T-helper 2 cell (primary cell): ENCODE data around the gene MRPL23.

Experiments
- DNase-seq, 5 experiments: peaks; one replicate each; pipeline versions ENCODE4 v3.0.0 to v3.0.0-alpha.2; 2012 to 2022

MRPL23 gene

GRCh38 chr11:1959786-1960185 is 12.7 kb downstream of the MRPL23 start:
- DNase-seq = no peak

GRCh38 chr11:1963864-1964263 is 16.7 kb downstream of the MRPL23 start:
- DNase-seq = no peak

GRCh38 chr11:1964348-1964747 is 17.2 kb downstream of the MRPL23 start:
- DNase-seq = no peak

- DNase-seq = no peak
Measured at GRCh38 chr11:1964955-1965354, 17.8 kb downstream of the MRPL23 start.

DNA sequence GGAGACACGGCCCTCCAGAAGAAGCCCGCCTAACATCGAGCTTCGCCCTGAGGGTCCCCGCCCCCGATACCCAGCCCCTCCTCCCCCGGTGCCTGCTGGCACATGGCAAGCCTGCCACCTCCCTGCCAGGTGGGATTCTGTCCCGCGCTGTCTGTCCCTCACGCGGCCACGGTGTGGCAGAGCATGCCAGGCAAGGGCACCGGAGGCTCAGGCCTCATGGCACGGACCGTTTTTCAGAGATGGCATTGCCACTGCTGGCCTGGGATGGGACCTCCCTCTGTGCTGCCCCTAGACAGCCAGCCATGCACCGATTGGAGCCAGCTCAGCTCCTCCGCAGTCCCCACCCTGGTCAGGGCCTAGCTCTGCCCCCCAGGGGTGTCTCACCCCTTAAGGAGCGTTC is 19.4 kb downstream of the MRPL23 start:
- no peak for DNase-seq

DNA sequence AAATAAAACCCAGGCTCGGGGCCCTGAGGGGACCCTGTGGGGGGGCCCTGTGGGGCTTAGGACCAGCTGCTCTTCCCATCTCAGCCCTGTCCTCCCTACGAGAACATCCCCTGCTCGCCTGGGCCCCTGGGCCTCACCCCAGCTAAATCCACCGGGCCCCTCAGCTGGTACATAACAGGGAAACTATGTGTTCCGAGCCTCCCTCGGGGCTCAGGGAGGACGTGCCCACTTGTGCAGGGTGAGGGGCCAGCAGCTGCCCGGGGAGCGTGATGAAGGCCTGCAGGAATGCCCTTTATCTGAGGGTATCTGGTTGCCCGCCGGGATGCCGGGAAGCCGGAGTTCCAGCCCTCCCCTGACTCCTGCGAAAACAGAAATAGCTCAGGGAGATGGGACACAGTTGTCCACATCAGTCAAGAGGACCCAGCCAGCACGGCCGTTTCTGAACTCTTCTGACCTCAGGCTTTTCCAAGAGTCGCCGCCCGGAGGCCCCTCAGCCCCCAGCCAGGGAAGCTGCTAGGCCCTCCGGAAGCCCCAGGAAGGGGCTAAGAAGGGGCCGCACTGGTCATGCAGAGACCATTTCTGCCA is 20.6 kb downstream of the MRPL23 start:
- DNase-seq = no peak

GRCh38 chr11:1968454-1969002 is 21.4 kb downstream of the MRPL23 start:
- no peak for DNase-seq

DNA sequence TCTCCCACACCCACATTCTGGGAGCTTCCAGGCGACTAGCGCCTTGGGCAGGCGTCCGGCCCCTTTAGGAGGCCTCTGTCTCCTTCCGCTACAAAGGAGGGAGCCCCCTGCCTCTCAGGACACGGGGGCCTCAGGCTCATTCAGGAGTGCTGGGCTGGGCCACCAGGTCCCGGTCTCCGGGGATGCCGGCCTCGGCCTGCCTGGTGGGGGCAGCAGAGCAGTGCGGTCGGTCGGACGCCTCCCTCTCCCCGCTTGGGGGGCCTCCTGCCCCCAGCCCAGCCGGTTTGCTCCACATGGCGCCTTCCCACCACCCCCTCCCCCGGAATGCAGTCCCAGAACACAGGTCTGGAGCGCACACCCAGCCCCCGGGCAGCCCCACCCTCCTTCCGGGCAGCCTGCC is 21.9 kb downstream of the MRPL23 start:
- DNase-seq = no peak

GRCh38 chr11:1969776-1970175 is 22.6 kb downstream of the MRPL23 start:
- no peak for DNase-seq

GRCh38 chr11:1970956-1971355 is 23.8 kb downstream of the MRPL23 start:
- DNase-seq = no peak

DNA sequence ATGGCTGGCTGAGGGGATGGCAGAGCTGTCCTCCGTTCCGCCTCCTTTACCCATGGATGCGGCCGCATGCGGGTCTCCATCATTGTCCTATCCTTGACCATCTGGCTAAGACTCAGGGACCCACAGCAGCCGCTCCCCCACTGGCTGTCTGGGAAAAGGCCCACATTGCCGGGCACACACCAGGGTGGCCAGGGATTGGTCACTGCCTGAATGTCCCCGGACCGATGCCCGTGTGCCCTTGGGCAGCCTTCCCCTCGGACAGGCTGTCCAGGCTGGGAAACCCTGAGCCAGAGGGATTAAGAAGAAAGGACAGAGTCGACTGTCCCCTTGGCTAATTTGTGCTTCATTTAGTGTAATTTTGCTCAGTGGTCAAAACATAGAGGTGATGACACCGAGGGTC is 28.1 kb downstream of the MRPL23 start:
- no peak for DNase-seq

GRCh38 chr11:1978720-1979473 is 31.8 kb downstream of the MRPL23 start:
- DNase-seq = no peak

DNA sequence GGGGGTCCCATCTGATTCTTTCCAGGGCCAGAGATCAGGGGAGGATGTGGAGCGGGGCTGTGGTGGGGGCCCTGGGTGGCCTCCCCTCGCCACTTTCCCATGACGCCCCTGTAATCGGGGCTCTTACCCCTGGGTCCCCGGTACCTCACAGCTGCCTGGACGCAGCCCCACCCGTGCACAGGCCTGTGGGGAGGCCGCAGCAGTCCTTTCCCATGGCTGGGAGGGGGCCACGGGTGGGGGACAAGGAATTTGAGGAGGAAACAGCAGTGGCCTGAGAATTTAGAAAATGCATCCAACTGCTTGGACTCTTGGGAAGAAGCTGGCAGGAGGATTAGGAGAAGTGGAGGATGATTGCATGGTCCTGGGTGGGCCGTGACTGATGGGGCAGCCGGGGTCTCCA is 32.5 kb downstream of the MRPL23 start:
- DNase-seq = no peak

DNA sequence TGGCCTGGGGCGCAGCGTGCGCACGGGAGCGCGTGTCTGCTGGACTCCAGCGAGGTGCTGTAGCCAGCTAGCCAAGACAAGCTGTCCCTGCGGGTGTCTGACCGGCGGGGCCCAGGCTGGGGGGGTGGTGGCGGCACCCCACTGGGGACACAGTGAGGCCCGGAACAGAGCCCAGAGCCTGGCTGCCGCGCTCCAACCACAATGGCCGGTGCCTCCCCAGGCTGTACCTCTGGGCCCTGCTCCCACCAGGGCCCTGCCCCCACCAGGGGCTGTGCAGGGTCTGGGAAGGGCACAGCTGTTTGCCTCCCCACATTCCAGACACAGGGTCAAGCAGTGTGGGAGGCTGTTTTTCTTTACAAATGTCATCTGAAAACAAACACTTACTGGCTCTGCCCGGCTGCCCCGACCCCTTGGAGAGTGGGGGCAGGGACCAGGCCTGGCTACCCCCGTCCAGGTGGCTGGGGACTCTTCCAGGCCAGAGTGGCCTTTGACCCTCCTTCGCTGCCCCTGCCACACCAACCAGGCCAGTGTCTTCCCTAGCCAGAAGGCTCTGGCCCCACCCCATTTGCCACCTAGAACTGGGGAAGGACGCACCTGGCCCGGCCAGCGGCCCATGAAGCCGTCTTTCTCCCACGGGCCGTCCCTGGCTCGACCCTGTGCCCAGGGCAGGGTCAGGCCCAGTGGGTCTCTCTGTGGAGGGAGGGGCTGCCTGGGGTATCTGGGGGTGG is 35.9 kb downstream of the MRPL23 start:
- DNase-seq = no peak

DNA sequence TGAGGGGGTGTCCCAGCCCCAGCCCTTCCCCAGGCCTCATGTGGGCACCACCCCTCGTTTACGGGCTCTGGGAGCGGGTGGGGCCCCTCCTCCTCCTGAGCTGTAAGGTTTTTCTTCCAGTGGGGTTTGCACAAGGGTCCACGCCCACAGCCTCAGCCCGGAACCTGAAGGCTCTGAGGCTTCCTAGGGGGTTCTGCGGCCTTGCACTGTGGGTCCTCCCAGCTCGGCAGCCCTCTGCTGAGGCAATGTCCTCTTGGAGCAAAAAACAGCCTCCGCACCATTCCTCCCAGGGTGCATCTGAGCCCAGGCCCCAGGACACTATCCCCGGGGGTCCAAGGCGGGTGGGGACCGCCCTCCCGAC is 36.4 kb downstream of the MRPL23 start:
- DNase-seq = no peak

- no peak for DNase-seq
Measured at GRCh38 chr11:1987024-1987423, 39.9 kb downstream of the MRPL23 start.

GRCh38 chr11:1988174-1988573 is 41.0 kb downstream of the MRPL23 start:
- DNase-seq = no peak

- DNase-seq = no peak
Measured at GRCh38 chr11:1988667-1989317, 41.7 kb downstream of the MRPL23 start.

DNA sequence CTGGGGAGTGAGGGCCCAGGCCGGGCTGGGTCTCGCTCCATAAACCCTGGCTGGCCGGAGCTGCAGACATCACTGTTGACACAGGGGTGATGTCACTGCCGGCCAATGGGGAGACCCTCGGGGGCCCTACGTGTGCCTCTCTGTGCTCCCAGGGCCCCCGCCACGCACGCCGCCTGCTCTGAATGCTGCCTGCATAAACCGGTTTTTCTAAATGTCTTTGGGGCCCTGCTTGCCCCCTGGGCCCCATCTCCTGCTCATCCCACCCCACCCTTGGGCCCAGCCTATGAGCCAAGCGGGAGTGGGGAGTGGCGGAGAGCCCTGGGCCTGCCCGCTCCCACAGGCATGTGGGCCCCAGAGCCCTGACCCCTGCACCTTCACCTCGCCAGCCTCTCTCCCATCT is 42.8 kb downstream of the MRPL23 start:
- no peak for DNase-seq

DNA sequence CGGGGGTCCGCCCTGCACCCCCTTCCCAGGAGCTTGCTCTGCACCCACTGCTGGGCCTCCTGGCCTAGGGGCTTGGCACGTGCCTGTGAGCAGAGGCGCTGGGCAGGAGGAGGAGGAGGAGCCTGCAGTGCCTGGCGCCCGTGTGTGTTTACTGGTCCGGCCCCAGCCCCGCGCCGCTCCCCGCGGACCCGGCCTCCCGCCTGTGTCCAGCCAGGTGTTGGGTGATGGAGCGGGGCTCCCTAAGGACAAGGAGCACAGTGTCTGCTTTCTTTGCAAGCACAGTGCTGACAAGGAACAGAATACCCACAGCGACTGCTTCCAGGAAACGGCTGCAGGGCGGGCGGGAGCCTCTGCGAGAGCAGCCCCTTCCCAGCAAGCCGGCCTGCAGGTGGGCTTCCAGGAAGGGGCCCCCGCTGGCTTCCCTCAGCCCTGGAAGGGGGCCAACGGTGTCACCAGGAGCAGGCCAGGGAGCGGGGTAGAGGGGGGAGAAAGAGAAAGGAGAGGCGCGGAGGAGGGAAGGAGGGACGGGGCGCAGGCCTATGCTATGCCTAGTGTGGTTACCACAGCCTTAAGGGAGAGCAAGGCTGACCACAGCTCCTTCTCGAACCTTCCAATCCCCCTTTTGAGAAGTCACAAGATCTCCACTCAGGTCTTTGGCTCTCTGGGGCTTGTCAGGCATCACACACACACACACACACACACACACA is 43.9 kb downstream of the MRPL23 start:
- DNase-seq = no peak

DNA sequence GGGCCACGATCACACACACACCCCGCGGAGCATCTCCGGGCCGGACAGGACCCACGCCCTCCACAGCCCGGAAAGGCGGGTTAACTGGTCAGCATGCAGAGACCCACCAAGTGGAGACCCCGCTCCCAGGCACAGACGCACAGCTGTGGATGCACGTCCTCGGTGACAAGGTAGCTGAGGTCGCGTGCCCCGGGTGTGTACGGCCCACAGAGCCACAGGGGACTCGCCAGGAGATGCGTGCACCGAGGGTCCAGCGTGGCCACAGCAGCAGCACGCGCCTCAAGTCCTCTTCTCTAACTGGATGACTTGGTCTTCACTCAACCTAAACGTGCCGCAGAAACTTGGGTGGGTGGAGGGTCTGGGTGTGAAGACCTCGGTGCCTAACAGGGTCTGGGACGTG is 45.0 kb downstream of the MRPL23 start:
- DNase-seq = no peak

GRCh38 chr11:1994121-1994520 is 47.0 kb downstream of the MRPL23 start:
- no peak for DNase-seq

GRCh38 chr11:1997755-1998154 is 50.6 kb downstream of the MRPL23 start, which contains the start of gene H19:
Gene H19 (minus strand): TSS chr11:1997842.
- DNase-seq = no peak
